PFSK-1 (cell line): ENCODE data around the gene HEBP2.

ENCODE experiments used
- POLR2AphosphoS5 ChIP-seq: IDR thresholded peaks from 2 replicates; pipeline ENCODE4 v1.6.1; 2012; ENCODE audit warnings: low read depth, mild to moderate bottlenecking, control low read depth, low read length, moderate library complexity
- SIN3A ChIP-seq: IDR thresholded peaks from 2 replicates; pipeline ENCODE4 v1.6.1; 2012; ENCODE audit warnings: mild to moderate bottlenecking, low read length, moderate library complexity, borderline replicate concordance; ENCODE audit not compliant: insufficient read depth
- TF ChIP-seq, protein P1 (sequence below), 2 experiments: IDR thresholded peaks; 2 replicates each; pipeline versions ENCODE4 v1.6.1 to v1.8.0; 2011 to 2012; ENCODE audit warnings: low read depth in 2 of 2, low read length in 2 of 2, control low read depth in 1 of 2, inconsistent platforms in 1 of 2, mild to moderate bottlenecking in 1 of 2, moderate library complexity in 1 of 2; ENCODE audit not compliant: insufficient read depth in 1 of 2

DNA sequence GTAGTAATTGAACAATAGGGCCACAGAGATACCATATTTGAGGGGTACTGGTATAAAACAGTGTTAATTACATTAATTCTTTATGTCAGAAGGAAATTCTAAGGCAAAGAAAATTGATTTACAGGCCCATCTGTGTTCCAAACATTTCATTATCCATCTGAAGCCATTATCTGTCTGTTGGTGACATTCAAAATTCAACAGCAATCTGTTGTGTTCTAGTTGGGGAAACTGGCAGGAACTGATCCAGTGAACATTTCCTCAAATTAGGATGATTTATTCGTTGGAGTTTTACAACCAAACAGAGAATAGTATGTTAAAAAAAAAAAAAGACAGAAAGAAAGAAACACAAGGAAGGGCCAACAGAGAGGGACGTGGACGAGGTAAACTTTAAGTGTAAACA, 30.1 kb downstream of the HEBP2 start:
- TF ChIP-seq POLR2AphosphoS5 (no peak; the same call in 1 of the 2 replicates), SIN3A (no peak)
- TF ChIP-seq, protein P1, sequence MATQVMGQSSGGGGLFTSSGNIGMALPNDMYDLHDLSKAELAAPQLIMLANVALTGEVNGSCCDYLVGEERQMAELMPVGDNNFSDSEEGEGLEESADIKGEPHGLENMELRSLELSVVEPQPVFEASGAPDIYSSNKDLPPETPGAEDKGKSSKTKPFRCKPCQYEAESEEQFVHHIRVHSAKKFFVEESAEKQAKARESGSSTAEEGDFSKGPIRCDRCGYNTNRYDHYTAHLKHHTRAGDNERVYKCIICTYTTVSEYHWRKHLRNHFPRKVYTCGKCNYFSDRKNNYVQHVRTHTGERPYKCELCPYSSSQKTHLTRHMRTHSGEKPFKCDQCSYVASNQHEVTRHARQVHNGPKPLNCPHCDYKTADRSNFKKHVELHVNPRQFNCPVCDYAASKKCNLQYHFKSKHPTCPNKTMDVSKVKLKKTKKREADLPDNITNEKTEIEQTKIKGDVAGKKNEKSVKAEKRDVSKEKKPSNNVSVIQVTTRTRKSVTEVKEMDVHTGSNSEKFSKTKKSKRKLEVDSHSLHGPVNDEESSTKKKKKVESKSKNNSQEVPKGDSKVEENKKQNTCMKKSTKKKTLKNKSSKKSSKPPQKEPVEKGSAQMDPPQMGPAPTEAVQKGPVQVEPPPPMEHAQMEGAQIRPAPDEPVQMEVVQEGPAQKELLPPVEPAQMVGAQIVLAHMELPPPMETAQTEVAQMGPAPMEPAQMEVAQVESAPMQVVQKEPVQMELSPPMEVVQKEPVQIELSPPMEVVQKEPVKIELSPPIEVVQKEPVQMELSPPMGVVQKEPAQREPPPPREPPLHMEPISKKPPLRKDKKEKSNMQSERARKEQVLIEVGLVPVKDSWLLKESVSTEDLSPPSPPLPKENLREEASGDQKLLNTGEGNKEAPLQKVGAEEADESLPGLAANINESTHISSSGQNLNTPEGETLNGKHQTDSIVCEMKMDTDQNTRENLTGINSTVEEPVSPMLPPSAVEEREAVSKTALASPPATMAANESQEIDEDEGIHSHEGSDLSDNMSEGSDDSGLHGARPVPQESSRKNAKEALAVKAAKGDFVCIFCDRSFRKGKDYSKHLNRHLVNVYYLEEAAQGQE (IDR thresholded peaks at IDR 0.05; ENCODE audit: insufficient read depth in 1 of 2, low read depth in 2 of 2, low read length in 2 of 2), result no peak
